DND-41 (cell line): ENCODE data around the gene POFUT2.

Source experiments
- ATAC-seq: fragments of 200-7000 bp; cut with Tn5 transposase; 3 replicates; pipeline ENCODE4 v1.9.1; 2021; ENCODE audit warnings: low read depth; ENCODE audit not compliant: insufficient read depth
- DNase-seq: peaks from one replicate; pipeline ENCODE4 v3.0.0-alpha.2; 2020
- H2AFZ ChIP-seq: 2 replicates; pipeline ENCODE4 v1.6.0; 2012; ENCODE audit warnings: low read depth, low read length
- H3K27ac ChIP-seq: 2 replicates; pipeline ENCODE4 v1.5.1; 2012; ENCODE audit warnings: low read length, inconsistent platforms
- H3K27me3 ChIP-seq: fragments of 200-600 bp; sonication (generic); 2 replicates; pipeline ENCODE4 v1.6.0; 2012; ENCODE audit warnings: low read length, mild to moderate bottlenecking, inconsistent platforms; ENCODE audit not compliant: insufficient read depth, poor library complexity
- H3K36me3 ChIP-seq: 2 replicates; pipeline ENCODE4 v1.5.1; 2012; ENCODE audit warnings: low read length, inconsistent platforms; ENCODE audit not compliant: insufficient read depth
- H3K4me1 ChIP-seq: 2 replicates; pipeline ENCODE4 v1.5.1; 2012; ENCODE audit warnings: mild to moderate bottlenecking, low read length; ENCODE audit not compliant: insufficient read depth
- H3K4me2 ChIP-seq: 2 replicates; pipeline ENCODE4 v1.6.0; 2012; ENCODE audit warnings: mild to moderate bottlenecking, moderate library complexity, low read length, inconsistent platforms; ENCODE audit not compliant: insufficient read depth
- H3K4me3 ChIP-seq, 2 experiments: fragments of 200-600 bp in 1 of 2; shearing (Covaris generic) in 1 of 2; 2 replicates each; pipeline ENCODE4 v1.5.1; 2012 to 2016; ENCODE audit warnings: inconsistent platforms in 2 of 2, low read length in 2 of 2, mild to moderate bottlenecking in 2 of 2, low read depth in 1 of 2, moderate library complexity in 1 of 2
- H3K79me2 ChIP-seq: 2 replicates; pipeline ENCODE4 v1.6.0; 2012; ENCODE audit warnings: low read length, inconsistent platforms; ENCODE audit not compliant: insufficient read depth
- H3K9ac ChIP-seq: 2 replicates; pipeline ENCODE4 v1.6.0; 2012; ENCODE audit warnings: low read depth, mild to moderate bottlenecking, inconsistent platforms, low read length, moderate library complexity
- H3K9me3 ChIP-seq: 2 replicates; pipeline ENCODE4 v1.5.1; 2012; ENCODE audit warnings: low read length, moderate library complexity, mild to moderate bottlenecking, inconsistent platforms; ENCODE audit not compliant: insufficient read depth, severe bottlenecking
- H4K20me1 ChIP-seq: 2 replicates; pipeline ENCODE4 v1.6.0; 2012; ENCODE audit warnings: low read length; ENCODE audit not compliant: insufficient read depth
- CTCF ChIP-seq: IDR thresholded peaks from 2 replicates; pipeline ENCODE4 v1.5.1; 2012; ENCODE audit warnings: borderline replicate concordance, low read length, moderate library complexity, mild to moderate bottlenecking; ENCODE audit not compliant: poor library complexity, severe bottlenecking; ENCODE audit errors: extremely low read depth
- EZH2 ChIP-seq: IDR thresholded peaks from 3 replicates; pipeline ENCODE4 v1.6.1; 2012; ENCODE audit warnings: borderline replicate concordance, low read depth, mild to moderate bottlenecking, moderate library complexity, low read length, inconsistent platforms; ENCODE audit not compliant: severe bottlenecking

Gene POFUT2

GRCh38 chr21:45224189-45224938 lies 63.3 kb downstream of the POFUT2 start:
- Histone ChIP-seq H3K79me2 (no peaks in the 10 kb centered on the region), H3K4me2 (no peak overlapping the region), H3K9ac (no peak overlapping the region), H3K4me3 (no peak overlapping the region), H4K20me1 (no peaks in the 10 kb centered on the region), H2AFZ (no peak overlapping the region), H3K4me1 (no peaks in the 10 kb centered on the region), H3K27me3 (no peaks in the 10 kb centered on the region), H3K36me3 (peaks cover 23% of the 10 kb centered on the region; the same call in 1 of the 2 replicates), H3K9me3 (no peaks in the 10 kb centered on the region), H3K27ac (no peak overlapping the region)
- ATAC-seq (no peak; the same call in 2 of the 3 replicates), DNase-seq (no peak)
- TF ChIP-seq CTCF: no peak
- TF ChIP-seq EZH2: no peak

- Histone ChIP-seq H3K9me3 (no peaks in the 10 kb centered on the region), H3K36me3 (peaks cover 23% of the 10 kb centered on the region; the same call in 1 of the 2 replicates), H3K4me3 (no peak overlapping the region), H3K9ac (no peak overlapping the region), H3K4me2 (no peak overlapping the region), H3K27ac (no peak overlapping the region), H3K79me2 (no peaks in the 10 kb centered on the region), H3K27me3 (no peaks in the 10 kb centered on the region), H4K20me1 (no peaks in the 10 kb centered on the region), H3K4me1 (no peaks in the 10 kb centered on the region), H2AFZ (no peak overlapping the region)
- DNase-seq (no peak), ATAC-seq (no peak)
- TF ChIP-seq EZH2: no peak
- TF ChIP-seq CTCF: no peak
Measured at GRCh38 chr21:45223236-45224185, 64.2 kb downstream of the POFUT2 start.

- Histone ChIP-seq H4K20me1 (no peaks in the 10 kb centered on the region), H3K36me3 (peaks cover 26% of the 10 kb centered on the region; the same call in 1 of the 2 replicates), H3K9ac (no peak overlapping the region), H3K79me2 (no peaks in the 10 kb centered on the region), H3K4me1 (no peaks in the 10 kb centered on the region), H2AFZ (no peak overlapping the region), H3K27ac (no peak overlapping the region), H3K4me3 (no peak overlapping the region), H3K27me3 (no peaks in the 10 kb centered on the region), H3K9me3 (peaks cover 3% of the 10 kb centered on the region), H3K4me2 (no peak overlapping the region)
- ATAC-seq (no peak), DNase-seq (no peak)
- TF ChIP-seq EZH2 (no peak), CTCF (no peak)
Measured at GRCh38 chr21:45222001-45222400, 65.7 kb downstream of the POFUT2 start.
